Esophagus squamous epithelium (tissue), 5 donors: ENCODE results near the gene LYAR. TPM values are rescaled to one million over a fixed set of nuclear protein-coding genes. Genes with fewer than 3 reads are reported as not detected.

Source experiments
- DNase-seq: peaks from one replicate; lab custom pipeline; 2025; lab: John Stamatoyannopoulos, UW
- H3K27ac ChIP-seq, 4 donors: fragments of 200-600 bp; sonication (generic); one replicate each; pipeline ENCODE4 v1.5.1; 2016 to 2019; ENCODE audit warnings: mild to moderate bottlenecking in 1 of 4
- H3K27me3 ChIP-seq, 4 donors: fragments of 200-600 bp; sonication (generic); 1 replicate in 3 of 4; 2 replicates in 1 of 4; pipeline versions ENCODE4 v1.5.1 to v1.6.0; 2017 to 2021; ENCODE audit warnings: antibody characterized with exemption in 1 of 4
- H3K36me3 ChIP-seq, 3 donors: fragments of 200-600 bp; sonication (generic); one replicate each; pipeline ENCODE4 v1.5.1; 2016 to 2019
- H3K4me1 ChIP-seq, 3 donors: fragments of 200-600 bp; sonication (generic); one replicate each; pipeline ENCODE4 v1.5.1; 2017 to 2019
- H3K4me3 ChIP-seq, 4 donors: fragments of 200-600 bp; sonication (generic); 1 replicate in 3 of 4; 2 replicates in 1 of 4; pipeline ENCODE4 v1.5.1; 2016 to 2019; ENCODE audit warnings: mild to moderate bottlenecking in 2 of 4, moderate library complexity in 1 of 4
- H3K9me3 ChIP-seq, 3 donors: fragments of 200-600 bp; sonication (generic); one replicate each; pipeline ENCODE4 v1.5.1; 2016 to 2019
- CTCF ChIP-seq, 6 experiments: fragments of 450-650 bp in 4 of 6; fragments of 200-600 bp in 2 of 6; sonication (generic) in 2 of 6; IDR thresholded peaks; one replicate each; pipeline ENCODE4 v1.5.1; 2016 to 2019; ENCODE audit warnings: antibody characterized with exemption in 6 of 6, mild to moderate bottlenecking in 4 of 6, moderate library complexity in 4 of 6
- POLR2A ChIP-seq, 4 donors: fragments of 450-650 bp; IDR thresholded peaks; one replicate each; pipeline ENCODE4 v1.6.1; 2017; ENCODE audit warnings: antibody characterized with exemption in 4 of 4, mild to moderate bottlenecking in 4 of 4, moderate library complexity in 3 of 4
- whole genome bisulfite sequencing, 2 donors: methylation state at CpG; one replicate each; pipeline ENCODE4 v1.1.5; 2018; 5-methylcytosine and 5-hydroxymethylcytosine counted together
- intact Hi-C: fragments of 100-400 bp; cut with DNase I; formaldehyde crosslinking; loops from one replicate; pipeline ENCODE4 v1.15.0; 2022
- total RNA-seq, 4 donors: library from RNA; depleted of rRNA; stranded (reverse); fragments of >200 nt; gene quantifications; one replicate each; pipeline ENCODE4 v1.1.0, GENCODE V29; 2016
- donor health status: DM: yes; HTN: yes; CAD: no.

LYAR gene
- total RNA-seq, result 10 to 100 TPM in 3 of 4 donors, 1 to 10 TPM in 1; 9.1 to 35.7 (median 22.0) TPM

GRCh38 chr4:4289941-4290850 is at the start of gene LYAR, which contains the start of gene ZBTB49:
Gene LYAR, minus strand, starts transcription at chr4:4290154. Its CDS starts 6,412 bp downstream, at chr4:4283742.
Gene ZBTB49, plus strand, starts transcription at chr4:4290251. Its CDS starts 9,695 bp downstream, at chr4:4299946.
- H3K27ac ChIP-seq, result peak within 1 kb of the TSS; percentile 80 to 93 (median 90)
- 0 to 1% methylated on average over 18 to 30 of the region's 77 CpGs for WGBS, 2 donors
- TF ChIP-seq POLR2A (IDR thresholded peaks at IDR 0.05) (peak in 3 of 4 donors; percentile 50 to 77 (median 75)), CTCF (IDR thresholded peaks at IDR 0.05) (no peak)
- H3K4me1 ChIP-seq, result peaks cover 10 to 39% (median 20%) of the 10 kb centered on the region in 3 donors
- peaks cover 0 to 20% (median 0%) of the 10 kb centered on the region in 3 donors for H3K36me3 ChIP-seq
- H3K27me3 ChIP-seq, result no peaks in the 10 kb centered on the region
- intact Hi-C loops, result no loop called here
- DNase-seq, result peak; percentile 47
- peak within 1 kb of the TSS; percentile 78 to 97 (median 94) for H3K4me3 ChIP-seq
- no peaks in the 10 kb centered on the region for H3K9me3 ChIP-seq

GRCh38 chr4:4339504-4340085 is 49.6 kb upstream of the LYAR start:
- 61 to 66% methylated on average over 16 to 21 of the region's 21 CpGs for WGBS, 2 donors
- Histone ChIP-seq H3K9me3 (no peaks in the 10 kb centered on the region), H3K27ac (no peak overlapping the region), H3K27me3 (peaks cover 0 to 10% (median 0%) of the 10 kb centered on the region in 4 donors), H3K4me1 (no peaks in the 10 kb centered on the region), H3K36me3 (no peaks in the 10 kb centered on the region), H3K4me3 (no peak overlapping the region)
- no peak for DNase-seq
- intact Hi-C loops, result no loop called here
- TF ChIP-seq CTCF (IDR thresholded peaks at IDR 0.05), result no peak
- TF ChIP-seq POLR2A (IDR thresholded peaks at IDR 0.05), result no peak

- Histone ChIP-seq H3K36me3 (no peaks in the 10 kb centered on the region), H3K27ac (no peak overlapping the region), H3K4me3 (no peak overlapping the region), H3K9me3 (no peaks in the 10 kb centered on the region), H3K4me1 (no peaks in the 10 kb centered on the region), H3K27me3 (peaks cover 0 to 10% (median 0%) of the 10 kb centered on the region in 4 donors)
- no peak for TF ChIP-seq CTCF (IDR thresholded peaks at IDR 0.05)
- no peak for TF ChIP-seq POLR2A (IDR thresholded peaks at IDR 0.05)
- intact Hi-C loops, result no loop called here
- no peak for DNase-seq
- 52 to 59% methylated on average over 8 to 10 of the region's 11 CpGs for WGBS, 2 donors
Observed at GRCh38 chr4:4338210-4339001, 48.5 kb upstream of the LYAR start.

GRCh38 chr4:4334798-4335520 is 45.0 kb upstream of the LYAR start:
- H3K9me3 ChIP-seq, result no peaks in the 10 kb centered on the region
- H3K4me3 ChIP-seq, result no peak overlapping the region
- no peaks in the 10 kb centered on the region for H3K4me1 ChIP-seq
- H3K27ac ChIP-seq, result no peak overlapping the region
- intact Hi-C loops, result loop anchor here (5.0 kb wide), 1 partner anchor 78 kb away; no protein-coding TSS in a partner anchor
- TF ChIP-seq CTCF (IDR thresholded peaks at IDR 0.05), result peak; percentile 28 to 81 (median 64)
- TF ChIP-seq POLR2A (IDR thresholded peaks at IDR 0.05), result no peak
- WGBS, 2 donors, result 40 to 46% methylated on average over 16 to 18 of the region's 21 CpGs
- no peak for DNase-seq
- H3K27me3 ChIP-seq, result peaks cover 0 to 6% (median 0%) of the 10 kb centered on the region in 4 donors
- H3K36me3 ChIP-seq, result no peaks in the 10 kb centered on the region
